BE2C (cell line): Measurements from ENCODE around the gene DUSP28.
"Not testable (repeated sequence)": the region's sequence is repeated elsewhere in the genome, so short reads cannot be mapped to it uniquely, and the experiment has no call there.

ENCODE experiments used
- DNase-seq: peaks from one replicate; pipeline ENCODE4 v3.0.0-alpha.2; 2020
- H3K27me3 ChIP-seq: fragments of 250-450 bp; sonication (Bioruptor Pico); 2 replicates; pipeline ENCODE4 v1.5.1; 2020; ENCODE audit warnings: mild to moderate bottlenecking
- H3K36me3 ChIP-seq: fragments of 250-450 bp; sonication (Bioruptor Pico); 2 replicates; pipeline ENCODE4 v1.5.1; 2020; ENCODE audit warnings: mild to moderate bottlenecking
- H3K4me1 ChIP-seq: fragments of 250-450 bp; sonication (Bioruptor Pico); 2 replicates; pipeline ENCODE4 v1.5.1; 2020
- H3K4me3 ChIP-seq: 2 replicates; pipeline ENCODE4 v1.5.1; 2011; ENCODE audit warnings: low read depth, low read length
- H3K9me3 ChIP-seq: fragments of 250-450 bp; sonication (Bioruptor Pico); 2 replicates; pipeline ENCODE4 v1.5.1; 2020
- CTCF ChIP-seq: IDR thresholded peaks from 2 replicates; pipeline ENCODE4 v1.5.1; 2012; ENCODE audit warnings: mild to moderate bottlenecking, low read depth, low read length

The DUSP28 gene

GRCh38 chr2:240561325-240561971 is 1.3 kb downstream of the DUSP28 start:
- peaks cover 14% of the 10 kb centered on the region for H3K4me1 ChIP-seq
- no peaks in the 10 kb centered on the region for H3K9me3 ChIP-seq
- DNase-seq, result no peak
- no peaks in the 10 kb centered on the region for H3K27me3 ChIP-seq
- no peaks in the 10 kb centered on the region for H3K36me3 ChIP-seq
- peak overlapping the region; percentile 55 for H3K4me3 ChIP-seq
- no peak for TF ChIP-seq CTCF

GRCh38 chr2:240563231-240563630 is 3.1 kb downstream of the DUSP28 start:
- not testable (repeated sequence) for DNase-seq, H3K27me3 ChIP-seq, H3K36me3 ChIP-seq, H3K9me3 ChIP-seq, H3K4me3 ChIP-seq
- H3K4me1 ChIP-seq, result peaks cover 22% of the 10 kb centered on the region

GRCh38 chr2:240563951-240564560 is 3.9 kb downstream of the DUSP28 start:
- peaks cover 22% of the 10 kb centered on the region for H3K4me1 ChIP-seq
- no peaks in the 10 kb centered on the region for H3K9me3 ChIP-seq
- no peak for TF ChIP-seq CTCF
- no peaks in the 10 kb centered on the region for H3K36me3 ChIP-seq
- H3K4me3 ChIP-seq, result no peak overlapping the region
- no peaks in the 10 kb centered on the region for H3K27me3 ChIP-seq
- DNase-seq, result no peak

GRCh38 chr2:240564561-240565332 is 4.6 kb downstream of the DUSP28 start:
- H3K4me3 ChIP-seq, result no peak overlapping the region
- H3K9me3 ChIP-seq, result no peaks in the 10 kb centered on the region
- no peak for DNase-seq
- H3K36me3 ChIP-seq, result no peaks in the 10 kb centered on the region
- peaks cover 23% of the 10 kb centered on the region for H3K4me1 ChIP-seq
- no peaks in the 10 kb centered on the region for H3K27me3 ChIP-seq
- TF ChIP-seq CTCF, result 0 out of 2 replicates have a peak, but pooled peaks have one; percentile 12

GRCh38 chr2:240565333-240566202 is 5.4 kb downstream of the DUSP28 start:
- H3K9me3 ChIP-seq, result no peaks in the 10 kb centered on the region
- no peaks in the 10 kb centered on the region for H3K27me3 ChIP-seq
- peak overlapping the region; percentile 28 for H3K4me3 ChIP-seq
- peaks cover 21% of the 10 kb centered on the region for H3K4me1 ChIP-seq
- peak; percentile 72 for DNase-seq
- no peak for TF ChIP-seq CTCF
- H3K36me3 ChIP-seq, result no peaks in the 10 kb centered on the region
